ENCODE measurements around the gene PPFIA1. TPM values are rescaled to one million over a fixed set of nuclear protein-coding genes. Genes with fewer than 3 reads are reported as not detected.

PPFIA1 gene
- total and polyA plus RNA-seq, 2 of the 8 experiments (the other 6 are each of a cell fraction or from before 2014, with no cell fraction given) = 44.3 to 73.5 TPM

DNA sequence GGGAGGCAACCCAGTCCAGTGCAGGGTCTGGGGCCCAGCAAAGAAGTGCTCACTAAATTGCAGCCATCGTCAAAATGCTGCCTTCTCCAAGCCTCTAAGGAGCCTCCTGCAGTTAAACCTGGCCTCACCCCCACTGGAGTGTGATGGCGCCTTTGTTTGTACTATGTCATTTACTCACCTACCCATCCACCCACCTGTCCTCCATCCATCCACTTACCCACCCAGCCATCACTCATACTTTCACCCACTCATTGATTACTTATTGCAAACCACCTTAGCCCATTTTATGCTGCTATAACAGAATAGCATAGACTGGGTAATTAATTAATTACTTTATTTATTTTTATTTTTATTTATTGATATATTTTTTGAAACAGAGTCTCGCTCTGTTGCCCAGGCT lies 28.8 kb upstream of the PPFIA1 start:
- H4K5ac ChIP-seq (ENCODE audit: insufficient read length, low read depth, low read length) = no peak overlapping the region
- no peak overlapping the region for H3K56ac ChIP-seq (replicated peaks; ENCODE audit: insufficient read length, low read depth, low read length)
- no peak for DNase-seq (ENCODE audit: low read depth in 1 of 2, low spot score in 2 of 2)
- H3K23ac ChIP-seq (ENCODE audit: insufficient read length) = no peak overlapping the region
- H3K9ac ChIP-seq (replicated peaks in 1 of 4; ENCODE audit: extremely low read depth in 1 of 4, low read depth in 3 of 4, low read length in 3 of 4) = no peak overlapping the region
- no peak overlapping the region for H2AFZ ChIP-seq (ENCODE audit: low read length)
- H4K91ac ChIP-seq (replicated peaks; ENCODE audit: insufficient read length, low read length) = no peak overlapping the region
- 89% methylated on average over 3 of the region's 3 CpGs; no CpG with 5 or more reads in 1 of the 2 experiments for WGBS, 2 experiments (ENCODE audit: extremely low coverage in 1 of 2, insufficient coverage in 1 of 2, insufficient read length in 1 of 2, insufficient replicate concordance in 2 of 2, low coverage in 1 of 2, low lambda C conversion rate in 2 of 2, missing lambda C conversion rate in 1 of 2)
- no peaks in the 10 kb centered on the region; a peak in 1 of 7 replicates for H3K27me3 ChIP-seq (replicated peaks in 1 of 4; ENCODE audit: control insufficient read depth in 3 of 4, extremely low read depth in 1 of 4, insufficient read depth in 3 of 4, low read length in 3 of 4)
- no peaks in the 10 kb centered on the region for H3K4me1 ChIP-seq (replicated peaks in 1 of 4; ENCODE audit: control insufficient read depth in 3 of 4, insufficient read depth in 4 of 4, low read length in 3 of 4)
- no peak overlapping the region for H3K4me3 ChIP-seq (ENCODE audit: extremely low read depth in 1 of 4, insufficient read depth in 2 of 4, low read depth in 3 of 4, low read length in 4 of 4)
- no peak overlapping the region for H2BK120ac ChIP-seq (replicated peaks; ENCODE audit: low read depth, low read length)
- H3K27ac ChIP-seq (ENCODE audit: low read depth, low read length) = no peak overlapping the region
- FAIRE-seq = no peak
- H2AK5ac ChIP-seq (ENCODE audit: low read depth, low read length) = no peak overlapping the region
- H3K9me3 ChIP-seq (ENCODE audit: insufficient read depth in 2 of 2, low read depth in 1 of 2, low read length in 1 of 2) = no peaks in the 10 kb centered on the region
- H3K4me2 ChIP-seq (ENCODE audit: insufficient read depth in 1 of 2, low read depth in 2 of 2, low read length in 2 of 2) = no peak overlapping the region
- H2BK5ac ChIP-seq (ENCODE audit: low read depth, low read length) = no peak overlapping the region
- H3K36me3 ChIP-seq (ENCODE audit: control insufficient read depth in 2 of 4, insufficient read depth in 4 of 4, low read length in 3 of 4) = no peaks in the 10 kb centered on the region
- H4K20me1 ChIP-seq (replicated peaks in 1 of 2; ENCODE audit: control insufficient read depth in 1 of 2, insufficient read depth in 2 of 2, low read length in 2 of 2) = no peaks in the 10 kb centered on the region
- H4K8ac ChIP-seq (ENCODE audit: extremely low read depth, insufficient read depth, low read length) = no peak overlapping the region
- no peak overlapping the region for H3K18ac ChIP-seq (ENCODE audit: extremely low read depth, low read length)
- H3K79me1 ChIP-seq (ENCODE audit: low read depth, low read length) = no peaks in the 10 kb centered on the region
- no peak overlapping the region for H2BK12ac ChIP-seq (ENCODE audit: low read depth, low read length)
- H3K14ac ChIP-seq (ENCODE audit: insufficient read length) = no peak overlapping the region
- no peak overlapping the region for H2BK20ac ChIP-seq (ENCODE audit: low read length)
- no peak overlapping the region for H3K4ac ChIP-seq (replicated peaks; ENCODE audit: insufficient read length, low read depth, low read length)
- H3K23me2 ChIP-seq (ENCODE audit: low read depth, low read length) = no peaks in the 10 kb centered on the region
- no peak overlapping the region for H2BK15ac ChIP-seq (ENCODE audit: low read length)
- POLR2A ChIA-PET (ENCODE audit: partially characterized antibody) = no interaction called here
- H3K79me2 ChIP-seq (ENCODE audit: control insufficient read depth in 1 of 2, insufficient read depth in 2 of 2, low read length in 2 of 2) = no peaks in the 10 kb centered on the region
- TF ChIP-seq POLR2A (IDR thresholded peaks at IDR 0.05; ENCODE audit: control extremely low read depth in 1 of 2, low read depth in 2 of 2, low read length in 2 of 2) (no peak), EZH2 (IDR thresholded peaks at IDR 0.05; ENCODE audit: low read depth, low read length, severe bottlenecking) (no peak), BCL11A (IDR thresholded peaks at IDR 0.05; ENCODE audit: low read depth in 2 of 2, low read length in 2 of 2) (no peak), BRCA1 (IDR thresholded peaks at IDR 0.05; ENCODE audit: low read depth, low read length) (no peak), SP1 (IDR thresholded peaks at IDR 0.05; ENCODE audit: low read depth, low read length) (no peak), CHD2 (IDR thresholded peaks at IDR 0.05; ENCODE audit: low read length) (no peak), CBX5 (IDR thresholded peaks at IDR 0.05; ENCODE audit: low read depth, low read length) (no peak), SUZ12 (IDR thresholded peaks at IDR 0.05; ENCODE audit: low read length) (no peak), CEBPB (IDR thresholded peaks at IDR 0.05; ENCODE audit: low read depth, low read length) (no peak), CREB1 (IDR thresholded peaks at IDR 0.05) (no peak), POLR2AphosphoS5 (IDR thresholded peaks at IDR 0.05; ENCODE audit: low read depth, low read length) (no peak), EGR1 (IDR thresholded peaks at IDR 0.05; ENCODE audit: borderline replicate concordance, low read depth, low read length) (no peak), SIN3A (conservative IDR thresholded peaks at IDR 0.05 in 1 of 2, IDR thresholded peaks at IDR 0.05 in 1 of 2; ENCODE audit: low read depth in 1 of 2, low read length in 2 of 2) (no peak), MAX (IDR thresholded peaks at IDR 0.05) (no peak), RXRA (IDR thresholded peaks at IDR 0.05; ENCODE audit: insufficient read depth, low read depth, low read length) (no peak), CHD1 (IDR thresholded peaks at IDR 0.05; ENCODE audit: low read depth, low read length) (no peak)
- CTCF ChIA-PET (ENCODE audit: partially characterized antibody) = no interaction called here

All from H1 (cell line).